ENCODE results near the gene FKBP4.

FKBP4 gene

DNA sequence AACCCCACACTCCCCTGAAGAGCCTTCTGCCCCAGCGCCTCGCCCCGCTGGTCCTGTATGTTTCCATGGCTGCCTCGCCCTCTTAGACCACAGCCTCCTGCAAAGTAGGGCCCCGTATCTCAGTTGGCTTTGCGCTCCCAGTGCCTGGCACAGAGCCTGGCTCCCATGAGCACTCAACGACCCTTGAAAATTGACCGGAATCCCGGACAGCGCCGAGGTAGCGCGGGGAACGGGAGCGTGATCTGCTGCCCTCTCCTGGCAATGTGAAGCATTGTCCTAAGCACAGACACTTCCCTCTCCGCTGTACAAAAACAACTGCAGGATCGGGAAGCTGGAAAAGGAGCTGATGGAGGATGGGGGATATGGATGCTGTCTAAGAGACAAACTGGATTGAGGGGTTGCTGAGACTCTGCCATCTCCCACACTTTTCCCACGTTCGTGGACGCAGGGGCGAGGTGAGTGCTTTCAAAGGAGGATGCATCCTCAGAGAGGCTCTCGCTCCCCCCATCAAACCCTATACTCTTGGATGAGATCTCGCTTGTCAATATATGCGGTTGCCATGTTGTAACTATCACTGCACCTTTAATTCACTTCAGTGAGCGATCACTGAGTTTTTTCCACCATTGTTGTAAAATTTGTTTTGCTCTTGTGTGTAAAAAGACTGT is 10.7 kb upstream of the FKBP4 start:
- DNase-seq, result peak; percentile 44 to 66

DNA sequence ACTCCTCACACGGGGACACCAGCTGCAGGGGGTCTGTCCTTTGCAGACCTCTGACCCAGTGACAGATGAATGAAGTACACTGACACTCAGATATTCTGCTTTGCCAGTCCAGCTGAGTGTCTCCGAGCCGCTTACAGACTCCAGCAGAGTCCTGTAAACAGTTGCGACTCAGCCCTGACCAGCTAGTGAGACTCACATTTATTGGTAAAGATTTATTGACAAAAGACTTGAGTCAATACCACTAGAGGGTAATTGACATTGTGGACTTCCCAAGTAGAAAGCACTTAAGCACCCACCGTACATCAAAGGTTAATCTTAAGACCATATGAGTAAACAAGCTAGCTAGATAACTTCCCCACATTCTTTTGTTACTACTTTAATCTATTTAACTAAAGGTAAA is 9.8 kb upstream of the FKBP4 start:
- DNase-seq, result no peak

DNA sequence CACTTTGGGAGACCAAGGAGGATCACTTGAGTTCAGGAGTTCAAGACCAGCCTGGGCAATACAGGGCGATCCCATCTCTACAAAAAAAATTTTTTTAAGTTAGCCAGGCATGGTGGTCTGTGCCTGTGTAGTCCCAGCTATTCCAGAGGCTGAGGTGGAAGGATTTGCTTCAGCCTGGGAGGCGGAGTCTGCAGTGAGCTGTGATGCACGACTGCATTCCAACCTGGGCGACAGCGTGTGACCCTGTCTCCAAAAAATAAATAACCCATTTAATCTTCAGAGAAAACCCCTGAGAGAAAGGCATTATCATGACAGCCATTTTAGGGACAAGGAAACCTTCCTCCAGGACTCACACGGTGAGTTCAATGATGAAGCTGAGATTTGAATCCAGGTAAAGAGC is 3.7 kb upstream of the FKBP4 start:
- no peak for DNase-seq

- DNase-seq, result no peak
These were observed 1.9 kb upstream of the FKBP4 start for GRCh38 chr12:2792671-2793500.

- DNase-seq, result no peak
These were observed 1.2 kb upstream of the FKBP4 start for GRCh38 chr12:2793561-2793960.

GRCh38 chr12:2794191-2794735 is 507 bp upstream of the FKBP4 start:
- no peak for DNase-seq

DNA sequence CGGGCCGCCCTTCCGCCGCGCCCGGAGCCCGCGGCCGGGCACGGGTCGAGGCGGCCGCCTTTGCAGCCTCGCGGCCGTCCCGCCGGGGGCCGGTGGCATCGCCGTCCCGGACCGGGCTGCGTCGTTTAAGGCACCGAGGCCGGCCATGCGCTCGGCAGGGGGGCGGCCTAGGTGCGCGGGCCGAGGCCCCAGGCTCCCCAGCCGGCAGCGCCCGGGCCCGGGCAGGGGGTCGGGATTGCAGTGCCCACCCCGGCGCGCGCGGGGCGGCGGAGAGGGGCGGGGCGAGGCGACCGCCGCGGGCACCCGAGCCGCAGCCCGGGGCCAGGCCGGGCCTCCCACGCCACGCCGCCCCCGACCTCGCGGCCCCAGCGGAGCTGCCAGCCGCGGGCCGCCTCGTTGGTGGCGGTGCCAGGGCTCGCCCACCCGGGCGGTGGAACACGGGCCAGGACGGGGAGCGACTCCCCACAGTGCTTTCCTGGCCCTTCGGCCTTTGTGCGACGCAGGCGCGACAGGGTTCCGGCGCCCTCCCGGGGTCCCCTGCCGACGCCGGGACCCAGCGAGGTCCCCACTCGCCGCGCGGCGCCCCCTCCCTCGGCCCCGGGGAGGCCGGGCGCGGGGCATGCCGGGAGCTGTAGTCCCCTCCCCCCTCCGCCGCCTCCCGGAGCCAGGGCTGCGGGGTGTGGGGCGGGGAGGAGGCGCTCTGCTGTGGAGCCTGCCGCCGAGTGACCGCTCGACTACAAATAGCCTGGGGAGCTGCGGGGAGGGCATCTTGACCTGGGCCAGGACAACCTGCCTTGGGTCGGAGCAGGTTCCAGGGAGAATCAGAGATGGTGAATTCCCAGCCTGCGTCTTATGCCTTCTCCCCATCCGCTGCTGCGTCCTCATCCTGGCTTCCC is 769 bp downstream of the FKBP4 start:
- DNase-seq, result peak; percentile 12 to 59

- peak in 1 of 2 experiments; percentile 25 for DNase-seq
These were observed 1.5 kb downstream of the FKBP4 start for GRCh38 chr12:2796187-2796666.

- DNase-seq, result no peak
These were observed 3.1 kb downstream of the FKBP4 start for GRCh38 chr12:2797721-2798418.

DNA sequence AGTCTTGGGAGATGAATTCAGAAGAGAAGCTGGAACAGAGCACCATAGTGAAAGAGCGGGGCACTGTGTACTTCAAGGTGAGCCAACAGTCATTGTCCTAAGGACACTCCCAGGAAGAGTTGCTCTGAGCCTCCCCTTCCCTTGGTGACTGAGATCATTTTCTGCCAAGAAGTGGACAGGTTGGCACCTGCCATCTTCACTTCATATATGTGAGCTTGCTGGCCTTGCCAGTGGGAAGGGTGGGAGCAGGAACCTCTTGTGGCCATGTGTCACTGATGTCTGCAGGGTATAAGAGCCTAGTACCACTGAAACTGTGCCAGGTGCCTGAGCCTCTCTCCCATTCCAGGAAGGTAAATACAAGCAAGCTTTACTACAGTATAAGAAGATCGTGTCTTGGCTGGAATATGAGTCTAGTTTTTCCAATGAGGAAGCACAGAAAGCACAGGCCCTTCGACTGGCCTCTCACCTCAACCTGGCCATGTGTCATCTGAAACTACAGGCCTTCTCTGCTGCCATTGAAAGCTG is 5.3 kb downstream of the FKBP4 start:
- no peak for DNase-seq

DNA sequence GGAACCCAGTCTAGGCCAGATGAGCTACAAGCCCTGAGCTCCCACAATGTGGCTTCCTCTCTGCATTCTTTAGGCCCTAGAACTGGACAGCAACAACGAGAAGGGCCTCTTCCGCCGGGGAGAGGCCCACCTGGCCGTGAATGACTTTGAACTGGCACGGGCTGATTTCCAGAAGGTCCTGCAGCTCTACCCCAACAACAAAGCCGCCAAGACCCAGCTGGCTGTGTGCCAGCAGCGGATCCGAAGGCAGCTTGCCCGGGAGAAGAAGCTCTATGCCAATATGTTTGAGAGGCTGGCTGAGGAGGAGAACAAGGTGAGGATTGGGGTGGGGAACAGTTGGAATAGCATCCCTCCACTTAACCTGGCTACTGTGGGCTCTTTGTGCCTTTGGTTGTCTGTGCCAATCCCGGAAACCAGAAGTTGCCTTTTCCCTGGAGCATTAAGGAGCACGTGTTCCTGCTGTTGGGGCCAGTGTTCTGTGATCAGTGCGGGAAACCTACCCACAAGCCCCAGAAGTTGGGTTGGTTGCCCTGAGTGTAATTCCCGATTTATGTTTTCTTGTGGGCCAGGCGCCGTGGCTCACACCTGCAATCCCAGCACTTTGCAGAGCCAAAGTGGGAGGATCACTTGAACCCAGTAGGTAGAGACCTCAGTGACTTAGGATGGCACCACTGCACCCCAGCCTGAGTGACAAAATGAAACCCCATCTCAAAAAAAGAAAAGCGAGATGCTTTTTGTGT is 6.4 kb downstream of the FKBP4 start:
- DNase-seq, result no peak

DNA sequence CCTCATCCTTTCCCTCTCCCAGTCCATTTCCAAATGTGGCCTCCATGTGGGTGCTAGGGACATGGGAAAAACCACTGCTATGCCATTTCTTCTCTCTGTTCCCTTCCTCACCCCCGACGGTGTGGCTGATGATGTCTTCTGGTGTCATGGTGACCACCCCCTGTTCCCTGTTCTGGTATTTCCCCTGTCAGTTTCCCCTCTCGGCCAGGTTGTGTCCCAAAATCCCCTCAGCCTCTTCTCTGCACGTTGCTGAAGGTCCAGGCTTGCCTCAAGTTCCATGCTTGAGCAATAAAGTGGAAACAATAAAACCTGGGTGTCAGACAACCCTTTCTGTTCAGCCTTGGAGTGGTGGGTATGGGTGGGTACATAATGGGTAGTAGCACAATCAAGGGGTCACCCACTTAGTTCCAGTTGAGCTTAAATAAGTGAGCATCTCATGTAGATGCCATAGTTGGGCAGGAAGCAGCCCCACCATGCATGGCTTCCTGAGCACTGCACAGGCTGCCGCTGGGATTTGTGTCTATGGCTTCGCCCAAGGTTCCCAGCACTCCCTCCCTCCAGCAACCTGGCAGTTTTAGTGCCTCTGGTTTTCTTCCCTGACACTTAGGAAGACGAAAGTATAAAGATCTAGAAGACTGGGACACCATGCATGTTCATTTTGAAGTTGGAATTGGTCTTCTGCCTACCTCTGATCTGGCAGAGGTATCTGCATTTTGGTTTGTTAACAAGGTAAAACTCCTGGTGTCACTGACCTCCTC is 9.0 kb downstream of the FKBP4 start:
- no peak for DNase-seq

- DNase-seq, result no peak
These were observed 9.8 kb downstream of the FKBP4 start for GRCh38 chr12:2804393-2805142.

GRCh38 chr12:2805143-2805520 is 10.4 kb downstream of the FKBP4 start:
- DNase-seq, result no peak

- no peak for DNase-seq
These were observed 11.9 kb downstream of the FKBP4 start for GRCh38 chr12:2806700-2807099.

GRCh38 chr12:2811801-2812200 is 17.0 kb downstream of the FKBP4 start:
- DNase-seq, result no peak

DNA sequence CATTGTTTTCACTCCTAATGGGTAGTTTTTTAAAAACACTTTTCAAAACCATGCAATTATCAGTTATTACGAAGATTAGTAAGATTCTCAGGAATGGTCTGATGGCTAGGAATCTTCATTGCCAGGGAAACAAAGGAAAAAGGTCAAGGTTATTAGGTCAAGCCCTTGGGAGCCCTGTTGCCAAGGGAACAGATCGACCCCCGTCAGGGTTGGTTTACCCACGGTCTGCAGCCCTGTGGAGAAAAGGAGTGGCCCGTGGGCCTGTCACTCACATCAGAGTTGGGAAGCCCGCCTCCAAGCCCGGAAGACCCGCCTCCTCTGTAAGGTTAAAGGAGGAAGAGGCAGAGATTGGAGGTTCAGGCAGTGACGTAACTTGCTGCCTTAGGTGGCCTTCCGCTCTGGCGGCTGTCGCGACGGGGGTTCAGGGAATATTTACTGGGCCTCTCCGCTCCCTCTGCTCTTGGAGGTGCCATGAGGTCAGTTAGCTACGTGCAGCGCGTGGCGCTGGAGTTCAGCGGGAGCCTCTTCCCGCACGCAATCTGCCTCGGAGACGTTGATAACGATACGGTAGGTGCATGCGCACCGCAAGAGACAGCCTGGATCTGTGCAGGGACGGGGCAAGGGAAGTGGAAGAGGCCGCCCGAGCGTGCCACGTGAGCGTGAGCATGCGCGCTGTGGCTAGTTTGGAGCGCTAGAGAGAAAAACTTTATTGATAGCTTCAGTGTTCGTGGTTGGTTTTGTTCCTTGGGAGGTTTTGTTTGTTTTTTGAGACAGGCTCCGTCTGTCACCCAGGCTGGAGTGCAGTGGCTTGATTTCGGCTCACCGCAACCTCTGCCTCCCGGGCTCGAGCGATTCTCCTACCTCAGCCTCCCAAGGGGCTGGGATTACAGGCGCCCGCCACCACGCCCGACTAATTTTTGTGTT is 17.8 kb downstream of the FKBP4 start, which contains the start of gene ITFG2:
TSS of gene ITFG2 (plus strand) at position 379 of the 924 bp plus-strand sequence. CDS start at position 472, 93 bp downstream.
- DNase-seq, result peak; percentile 95 to 99
